CD14-positive monocyte (primary cell): ENCODE data around the gene WDR91. TPM values are rescaled to one million over a fixed set of nuclear protein-coding genes. Genes with fewer than 3 reads are reported as not detected.

ENCODE experiments used
- DNase-seq, 3 donors: peaks; one replicate each; pipeline ENCODE4 v3.0.0-alpha.2; 2011 to 2022
- H2AFZ ChIP-seq: 2 replicates; pipeline ENCODE4 v1.6.0; 2012; ENCODE audit warnings: mild to moderate bottlenecking, low read depth, low read length, inconsistent platforms; ENCODE audit not compliant: insufficient read depth, poor library complexity, severe bottlenecking
- H3K27ac ChIP-seq, 2 donors: 1 replicate in 1 of 2; 2 replicates in 1 of 2; pipeline ENCODE4 v1.5.1; 2012 to 2013; ENCODE audit warnings: low read length in 2 of 2, control low read depth in 1 of 2, inconsistent platforms in 1 of 2, low read depth in 1 of 2, mild to moderate bottlenecking in 1 of 2
- H3K27me3 ChIP-seq, 2 donors: one replicate each; pipeline versions ENCODE4 v1.6.0 to v1.6.1; 2011 to 2013; ENCODE audit warnings: low read length in 2 of 2; ENCODE audit not compliant: control insufficient read depth in 2 of 2, insufficient read depth in 2 of 2
- H3K36me3 ChIP-seq, 2 donors: replicated peaks in 1 of 2; 1 replicate in 1 of 2; 2 replicates in 1 of 2; pipeline versions ENCODE4 v1.5.1 to v1.6.1; 2012 to 2013; ENCODE audit warnings: low read length in 2 of 2, control low read depth in 1 of 2, inconsistent platforms in 1 of 2, mild to moderate bottlenecking in 1 of 2; ENCODE audit not compliant: insufficient read depth in 2 of 2, control insufficient read depth in 1 of 2
- H3K4me1 ChIP-seq, 2 donors: 1 replicate in 1 of 2; 2 replicates in 1 of 2; pipeline versions ENCODE4 v1.5.1 to v1.6.1; 2012 to 2013; ENCODE audit warnings: low read length in 2 of 2, control low read depth in 1 of 2, inconsistent platforms in 1 of 2, mild to moderate bottlenecking in 1 of 2, moderate library complexity in 1 of 2; ENCODE audit not compliant: insufficient read depth in 2 of 2, control insufficient read depth in 1 of 2
- H3K4me2 ChIP-seq: replicated peaks from 2 replicates; pipeline ENCODE3; 2012; ENCODE audit warnings: low read length, moderate library complexity, mild to moderate bottlenecking; ENCODE audit not compliant: poor library complexity, severe bottlenecking; ENCODE audit errors: extremely low read depth
- H3K4me3 ChIP-seq, 3 experiments: fragments of 200-600 bp in 1 of 3; sonication (generic) in 1 of 3; replicated peaks in 1 of 3; 1 replicate in 2 of 3; 2 replicates in 1 of 3; pipeline ENCODE4 v1.5.1; 2011 to 2013; ENCODE audit warnings: low read length in 3 of 3, mild to moderate bottlenecking in 3 of 3, control low read depth in 2 of 3, low read depth in 2 of 3, inconsistent platforms in 1 of 3, moderate library complexity in 1 of 3
- H3K79me2 ChIP-seq: 2 replicates; pipeline ENCODE4 v1.6.0; 2012; ENCODE audit warnings: mild to moderate bottlenecking, control low read depth, inconsistent platforms, low read length, moderate library complexity; ENCODE audit not compliant: insufficient read depth
- H3K9ac ChIP-seq: 2 replicates; pipeline ENCODE4 v1.6.0; 2017; ENCODE audit warnings: low read length, mild to moderate bottlenecking; ENCODE audit not compliant: insufficient read depth, poor library complexity, severe bottlenecking
- H3K9me3 ChIP-seq, 2 donors: replicated peaks in 1 of 2; 1 replicate in 1 of 2; 2 replicates in 1 of 2; pipeline versions ENCODE4 v1.5.1 to v1.6.1; 2012 to 2013; ENCODE audit warnings: low read length in 2 of 2, control low read depth in 1 of 2; ENCODE audit not compliant: control insufficient read depth in 1 of 2, insufficient read depth in 1 of 2
- H4K20me1 ChIP-seq: 2 replicates; pipeline ENCODE4 v1.6.0; 2012; ENCODE audit warnings: mild to moderate bottlenecking, low read length, control low read depth, moderate library complexity; ENCODE audit not compliant: insufficient read depth
- H3K27ac Mint-ChIP-seq, 7 donors: one replicate each; pipeline ENCODE4 v1.8.0; 2020; ENCODE audit warnings: mild to moderate bottlenecking in 7 of 7, mixed read lengths in 7 of 7, moderate library complexity in 6 of 7, inconsistent platforms in 2 of 7
- H3K27me3 Mint-ChIP-seq, 3 donors: one replicate each; pipeline ENCODE4 v1.8.0; 2021 to 2022; ENCODE audit warnings: low read depth in 3 of 3, mild to moderate bottlenecking in 3 of 3, mixed read lengths in 3 of 3, moderate library complexity in 3 of 3, inconsistent platforms in 1 of 3
- H3K36me3 Mint-ChIP-seq, 2 donors: one replicate each; pipeline ENCODE4 v1.8.0; 2020; ENCODE audit warnings: mixed read lengths in 2 of 2, inconsistent platforms in 1 of 2, mild to moderate bottlenecking in 1 of 2
- H3K4me1 Mint-ChIP-seq: one replicate; pipeline ENCODE4 v1.8.0; 2020; ENCODE audit warnings: mild to moderate bottlenecking, mixed read lengths
- H3K4me3 Mint-ChIP-seq, 2 donors: one replicate each; pipeline ENCODE4 v1.8.0; 2020; ENCODE audit warnings: mild to moderate bottlenecking in 2 of 2, mixed read lengths in 2 of 2, moderate library complexity in 1 of 2
- H3K9me3 Mint-ChIP-seq, 7 donors: one replicate each; pipeline ENCODE4 v1.8.0; 2020 to 2022; ENCODE audit warnings: mixed read lengths in 7 of 7, mild to moderate bottlenecking in 6 of 7, moderate library complexity in 6 of 7, inconsistent platforms in 2 of 7
- CTCF ChIP-seq: fragments of 200-600 bp; IDR thresholded peaks from one replicate; pipeline ENCODE4 v1.8.0; 2022; ENCODE audit warnings: antibody characterized with exemption, mild to moderate bottlenecking
- WGBS: methylation state at CpG from one replicate; pipeline ENCODE4 v1.1.5; 2013; ENCODE audit warnings: missing lambda C conversion rate; ENCODE audit not compliant: insufficient coverage; 5-methylcytosine and 5-hydroxymethylcytosine counted together
- intact Hi-C, 2 donors: fragments of 100-400 bp; cut with micrococcal nuclease; formaldehyde crosslinking; loops; one replicate each; pipeline versions ENCODE4 v1.15.0 to v1.15.1; 2023
- polyA plus RNA-seq, 3 donors: library from polyadenylated mRNA; depleted of rRNA in 1 of 3; unstranded in 2 of 3; stranded (reverse) in 1 of 3; fragments of 300-500 nt in 2 of 3; fragments of >200 nt in 1 of 3; fragmentation: Illumina TruSeq in 2 of 3; gene quantifications; 1 replicate in 2 of 3; 2 replicates in 1 of 3; pipeline ENCODE4 v1.2.3, GENCODE V29; 2012 to 2021

Gene WDR91
- polyA plus RNA-seq, 3 donors = 2.5 to 35.0 (median 3.9) TPM

- no peaks in the 10 kb centered on the region for H3K36me3 Mint-ChIP-seq
- peaks cover 0 to 4% (median 0%) of the 10 kb centered on the region in 3 donors for H3K27me3 Mint-ChIP-seq
- H3K36me3 ChIP-seq = no peaks in the 10 kb centered on the region
- WGBS = 94% methylated on average over 2 of the region's 3 CpGs
- intact Hi-C loops = no loop called here
- H3K79me2 ChIP-seq = no peaks in the 10 kb centered on the region
- no peak overlapping the region for H3K4me2 ChIP-seq
- no peak for TF ChIP-seq CTCF
- H3K9me3 ChIP-seq = peaks cover 0 to 4% of the 10 kb centered on the region in 2 donors
- H3K4me3 ChIP-seq = no peak overlapping the region
- DNase-seq = no peak
- no peak overlapping the region for H3K27ac ChIP-seq
- H3K9me3 Mint-ChIP-seq = peaks cover 0 to 7% (median 4%) of the 10 kb centered on the region in 7 donors
- no peak overlapping the region for H3K27ac Mint-ChIP-seq
- no peak overlapping the region for H2AFZ ChIP-seq
- H3K9ac ChIP-seq = no peak overlapping the region
- no peaks in the 10 kb centered on the region for H3K27me3 ChIP-seq
- no peak overlapping the region for H3K4me3 Mint-ChIP-seq
- no peaks in the 10 kb centered on the region for H4K20me1 ChIP-seq
- H3K4me1 ChIP-seq = peaks cover 1 to 4% of the 10 kb centered on the region in 2 donors
- peaks cover 10% of the 10 kb centered on the region for H3K4me1 Mint-ChIP-seq
Observed at GRCh38 chr7:135248546-135248945, 37.2 kb upstream of the WDR91 start.

- Mint-ChIP-seq H3K36me3 (no peaks in the 10 kb centered on the region), H3K27ac (peak overlapping the region in 1 of 7 donors; percentile 62), H3K4me3 (no peak overlapping the region), H3K27me3 (peaks cover 0 to 4% (median 0%) of the 10 kb centered on the region in 3 donors), H3K4me1 (peaks cover 6% of the 10 kb centered on the region), H3K9me3 (peaks cover 0 to 7% (median 4%) of the 10 kb centered on the region in 7 donors)
- H3K9ac ChIP-seq = no peak overlapping the region
- H3K4me3 ChIP-seq = no peak overlapping the region
- no peaks in the 10 kb centered on the region for H3K27me3 ChIP-seq
- no peaks in the 10 kb centered on the region for H3K4me1 ChIP-seq
- no peak for TF ChIP-seq CTCF
- over 99% methylated on average over 20 of the region's 22 CpGs for WGBS
- intact Hi-C loops = no loop called here
- no peak overlapping the region for H2AFZ ChIP-seq
- peaks cover 0 to 4% of the 10 kb centered on the region in 2 donors for H3K9me3 ChIP-seq
- DNase-seq = no peak
- no peaks in the 10 kb centered on the region for H4K20me1 ChIP-seq
- H3K4me2 ChIP-seq = no peak overlapping the region
- H3K27ac ChIP-seq = no peak overlapping the region
- no peaks in the 10 kb centered on the region for H3K79me2 ChIP-seq
- H3K36me3 ChIP-seq = no peaks in the 10 kb centered on the region
Observed at GRCh38 chr7:135247746-135248471, 36.6 kb upstream of the WDR91 start.
